HuH-7.5 (cell line): ENCODE results near the gene GFOD1.

Source experiments
- DNase-seq: peaks from one replicate; pipeline ENCODE4 v3.0.0; 2011; ENCODE audit warnings: low spot score

GFOD1 gene

GRCh38 chr6:13375360-13375878 is 112.0 kb downstream of the GFOD1 start:
- DNase-seq: no peak

DNA sequence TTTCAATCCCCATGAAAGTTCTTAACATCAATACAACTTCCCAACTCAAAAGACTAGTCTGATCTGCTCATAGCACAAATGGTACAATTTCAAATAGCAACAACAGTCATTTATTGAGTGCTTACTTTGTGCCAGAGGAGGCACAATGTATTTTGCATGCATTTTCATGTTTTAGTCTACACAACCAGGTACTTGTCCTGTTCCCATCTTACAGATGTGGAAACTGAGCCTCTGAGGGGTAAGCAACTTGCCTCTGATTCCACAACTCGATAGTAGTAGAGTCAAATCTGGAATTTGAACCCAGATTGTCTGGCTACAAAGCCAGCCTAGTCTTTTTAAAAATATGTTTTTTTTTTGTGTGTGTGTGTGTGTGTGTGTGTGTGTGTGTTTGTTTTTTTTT is 113.5 kb downstream of the GFOD1 start:
- DNase-seq: no peak

DNA sequence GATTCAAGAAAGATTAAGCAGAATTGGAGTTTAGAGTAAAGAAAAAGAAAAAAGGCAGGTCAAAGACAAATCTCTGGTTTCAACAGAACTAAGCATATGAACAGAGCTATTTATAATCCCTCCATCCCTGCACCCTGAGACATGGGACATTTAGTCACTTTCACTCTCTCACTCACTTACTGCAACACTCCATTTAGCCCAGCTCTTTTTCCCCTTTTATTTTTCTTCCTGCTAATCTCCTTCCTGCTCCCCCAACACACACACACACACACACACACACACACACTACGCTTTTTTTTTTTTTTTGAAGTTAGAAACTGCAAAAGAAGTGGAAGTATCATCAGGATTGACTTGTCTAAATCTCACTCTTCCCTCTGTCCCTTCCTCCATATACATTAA is 113.9 kb downstream of the GFOD1 start:
- no peak for DNase-seq

DNA sequence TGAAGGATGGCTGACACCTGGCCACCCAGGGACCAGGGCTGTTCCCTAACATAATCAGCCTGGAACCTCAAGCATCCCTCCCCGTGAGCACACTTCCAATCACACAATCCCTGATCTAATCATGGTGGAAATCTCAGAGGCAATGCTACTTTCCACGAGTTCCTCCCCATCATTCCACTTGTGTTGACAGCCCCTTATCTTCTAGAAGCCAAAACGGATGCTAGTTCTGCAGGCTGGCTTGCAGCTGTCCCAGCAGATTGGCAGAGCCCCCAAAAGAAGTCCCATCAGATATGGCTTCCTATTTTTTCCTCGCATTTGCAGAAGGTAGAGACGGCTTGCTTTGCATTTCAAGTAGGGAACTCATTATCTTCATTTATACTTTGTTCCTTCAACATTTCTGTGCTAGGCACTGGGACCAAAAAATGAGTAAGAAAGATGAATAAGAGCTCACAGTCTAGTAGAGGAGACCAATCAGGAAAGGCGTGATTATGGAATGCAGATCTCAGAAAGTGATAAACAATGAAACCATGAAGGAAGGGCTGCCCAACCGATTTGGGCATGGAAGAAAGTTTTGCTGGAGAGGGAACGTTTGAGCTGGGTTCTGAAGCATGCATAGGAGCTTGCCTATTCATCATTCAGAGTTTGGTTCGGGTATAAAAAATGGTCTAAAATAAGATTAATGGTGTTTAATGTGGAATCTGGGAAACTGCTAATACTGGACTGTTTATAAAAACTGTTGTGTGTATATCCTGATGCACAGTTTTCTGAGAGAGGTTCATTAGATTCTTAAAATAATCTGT is 114.5 kb downstream of the GFOD1 start:
- DNase-seq: no peak

DNA sequence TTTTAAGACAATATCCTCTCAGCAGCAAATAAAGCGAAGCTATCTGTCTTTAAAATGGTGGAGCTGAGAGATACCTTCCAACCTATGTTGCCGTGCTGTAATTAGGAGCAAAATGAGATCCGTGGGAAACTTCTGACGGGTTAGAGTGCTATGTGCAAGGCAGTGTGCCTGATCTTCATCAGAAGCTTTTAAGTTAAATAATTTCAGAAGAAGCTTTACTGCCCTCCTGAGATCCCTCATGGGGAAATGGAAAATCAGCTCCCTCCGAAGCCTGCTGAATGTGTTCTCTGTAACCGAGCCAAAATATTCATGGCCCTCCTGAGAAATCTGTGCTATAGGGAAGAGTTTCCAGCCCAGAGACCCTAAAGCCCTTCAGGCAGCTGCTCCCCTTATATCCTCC is 115.3 kb downstream of the GFOD1 start:
- no peak for DNase-seq

DNA sequence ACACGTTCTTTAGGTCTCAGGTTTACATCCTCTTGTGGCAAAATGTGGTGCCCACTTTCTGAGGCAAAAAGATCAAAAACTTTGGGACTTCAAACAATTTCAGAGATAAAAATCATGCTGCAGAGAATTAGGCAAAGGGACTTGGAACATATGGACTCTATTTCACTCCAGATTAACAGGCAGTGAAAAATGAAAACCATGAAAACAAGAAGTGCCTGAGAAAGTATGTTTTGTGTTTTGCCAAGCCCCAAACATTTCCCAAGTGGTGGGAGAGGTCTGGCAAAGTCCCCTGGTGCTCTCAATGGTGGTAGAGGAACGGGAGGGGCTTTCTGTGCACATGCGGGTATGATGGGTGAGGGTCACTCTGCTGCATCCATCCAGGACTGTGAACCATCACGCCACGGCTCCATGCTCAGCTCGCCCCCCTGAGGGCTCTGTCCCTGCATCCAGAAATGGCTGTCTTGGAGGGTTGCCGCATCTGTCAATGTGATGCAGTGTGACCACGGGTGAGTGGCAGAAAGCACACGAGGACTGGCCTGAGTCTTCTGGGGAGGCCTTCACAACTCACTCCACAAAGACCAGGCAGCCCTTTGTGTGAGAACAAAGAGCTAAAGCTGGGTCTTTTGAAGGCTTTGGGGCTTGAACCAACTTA is 115.9 kb downstream of the GFOD1 start:
- DNase-seq: no peak

GRCh38 chr6:13370623-13371022 is 116.8 kb downstream of the GFOD1 start:
- no peak for DNase-seq

DNA sequence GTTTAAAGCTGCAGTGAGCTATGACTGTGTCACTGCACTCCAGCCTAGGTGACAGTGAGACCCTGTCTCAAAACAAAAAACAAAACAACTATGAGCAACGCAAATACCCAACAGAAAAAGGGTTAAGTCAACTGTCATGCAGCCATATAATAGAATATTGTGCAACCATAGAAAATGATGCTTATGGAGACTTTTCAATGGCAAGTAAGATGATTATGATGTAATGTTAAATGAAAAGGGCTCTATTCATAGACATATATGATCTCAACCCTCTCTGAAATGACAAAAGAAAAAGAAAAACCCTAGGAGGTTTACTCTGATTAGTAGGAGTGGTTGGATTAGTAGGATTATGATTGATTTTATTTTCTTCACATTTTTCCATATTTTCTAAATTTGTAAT is 117.8 kb downstream of the GFOD1 start:
- DNase-seq: no peak

DNA sequence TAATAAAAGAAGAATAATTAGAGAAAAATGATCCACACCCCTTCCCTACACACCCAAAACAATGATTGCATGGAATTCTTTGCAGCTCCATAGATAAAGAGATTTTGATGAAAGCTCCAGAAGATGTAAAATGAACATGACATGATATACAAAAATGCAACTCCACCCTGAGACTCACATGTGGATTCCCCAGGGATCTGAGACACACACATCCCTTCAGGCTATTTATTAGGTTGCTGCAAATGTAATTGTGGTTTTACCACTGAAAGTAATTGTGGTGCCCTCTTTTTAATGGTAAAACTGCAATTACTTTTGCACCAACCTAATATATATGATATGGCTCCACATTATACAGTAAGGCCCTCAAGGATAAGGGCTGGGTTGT is 118.7 kb downstream of the GFOD1 start:
- no peak for DNase-seq

- no peak for DNase-seq
Measured at GRCh38 chr6:13368079-13368730, 119.2 kb downstream of the GFOD1 start.

GRCh38 chr6:13367396-13367795 is 120.0 kb downstream of the GFOD1 start:
- no peak for DNase-seq

GRCh38 chr6:13365320-13365719 is 122.1 kb downstream of the GFOD1 start:
- no peak for DNase-seq

DNA sequence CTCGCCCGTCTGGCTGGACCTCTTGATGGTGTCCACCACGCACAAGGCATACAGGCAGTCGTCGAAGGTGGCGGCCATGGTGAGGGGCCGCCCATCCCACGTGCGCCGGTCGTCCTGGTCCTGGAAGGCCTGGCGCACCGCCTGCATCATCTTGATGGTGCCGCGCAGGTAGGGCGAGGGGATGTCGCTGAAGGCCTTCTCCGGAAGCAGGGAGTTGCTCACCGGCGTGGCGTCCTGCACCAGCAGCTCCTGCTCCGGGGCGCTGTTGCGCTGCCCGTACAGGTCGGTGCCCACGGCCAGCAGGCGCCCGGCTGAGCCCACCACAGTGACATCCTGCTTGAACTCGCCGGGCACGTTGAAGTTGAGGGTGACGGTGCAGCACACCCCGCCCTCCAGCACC is 122.6 kb downstream of the GFOD1 start:
- no peak for DNase-seq

DNA sequence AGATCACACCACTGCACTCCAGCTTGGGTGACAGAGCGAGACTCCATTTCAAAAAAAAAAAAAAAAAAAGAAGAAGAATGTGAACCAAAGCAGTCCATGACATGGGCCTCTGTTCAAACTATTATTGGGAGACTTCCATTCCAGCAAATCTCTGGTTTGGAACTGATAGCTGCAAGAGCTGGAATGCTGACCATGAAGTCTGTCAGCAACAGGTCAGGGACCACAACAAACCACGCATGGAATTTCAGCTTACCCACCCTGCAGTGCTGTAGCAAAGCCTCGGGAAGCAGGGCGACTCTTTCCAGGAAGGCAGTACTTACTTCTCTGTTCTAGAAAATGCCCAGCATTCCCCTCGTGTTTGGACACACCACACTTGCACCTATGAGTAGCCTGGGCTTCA is 125.0 kb downstream of the GFOD1 start:
- no peak for DNase-seq

- no peak for DNase-seq
Measured at GRCh38 chr6:13360671-13361540, 126.5 kb downstream of the GFOD1 start.

GRCh38 chr6:13359287-13359686 is 128.1 kb downstream of the GFOD1 start:
- DNase-seq: no peak

GRCh38 chr6:13358511-13358910 is 128.9 kb downstream of the GFOD1 start:
- DNase-seq: no peak

DNA sequence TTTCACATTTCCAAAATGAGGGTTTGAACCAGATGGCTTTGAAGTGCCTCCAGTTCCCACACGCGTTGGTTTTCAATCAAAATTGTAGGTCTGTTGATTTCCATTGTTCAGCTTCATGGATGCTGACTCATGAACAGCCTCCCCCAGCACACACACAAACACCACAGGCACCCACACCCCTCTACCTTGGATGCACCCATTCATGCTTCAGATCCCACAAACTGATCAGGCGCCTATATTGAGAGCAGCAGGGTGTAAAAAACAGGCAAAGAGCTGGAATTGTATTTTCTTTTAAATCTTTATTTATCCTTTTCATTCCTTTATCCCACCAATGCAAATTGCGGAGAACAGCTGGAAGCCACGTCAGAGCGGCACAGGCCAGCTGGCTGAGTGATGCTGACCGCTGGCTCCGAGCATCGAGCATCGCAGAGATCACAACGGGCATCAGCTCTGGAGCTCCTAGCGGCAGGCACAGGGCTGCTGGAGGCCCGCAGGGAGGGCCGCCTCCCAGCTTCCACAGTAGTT is 129.8 kb downstream of the GFOD1 start:
- DNase-seq: no peak

DNA sequence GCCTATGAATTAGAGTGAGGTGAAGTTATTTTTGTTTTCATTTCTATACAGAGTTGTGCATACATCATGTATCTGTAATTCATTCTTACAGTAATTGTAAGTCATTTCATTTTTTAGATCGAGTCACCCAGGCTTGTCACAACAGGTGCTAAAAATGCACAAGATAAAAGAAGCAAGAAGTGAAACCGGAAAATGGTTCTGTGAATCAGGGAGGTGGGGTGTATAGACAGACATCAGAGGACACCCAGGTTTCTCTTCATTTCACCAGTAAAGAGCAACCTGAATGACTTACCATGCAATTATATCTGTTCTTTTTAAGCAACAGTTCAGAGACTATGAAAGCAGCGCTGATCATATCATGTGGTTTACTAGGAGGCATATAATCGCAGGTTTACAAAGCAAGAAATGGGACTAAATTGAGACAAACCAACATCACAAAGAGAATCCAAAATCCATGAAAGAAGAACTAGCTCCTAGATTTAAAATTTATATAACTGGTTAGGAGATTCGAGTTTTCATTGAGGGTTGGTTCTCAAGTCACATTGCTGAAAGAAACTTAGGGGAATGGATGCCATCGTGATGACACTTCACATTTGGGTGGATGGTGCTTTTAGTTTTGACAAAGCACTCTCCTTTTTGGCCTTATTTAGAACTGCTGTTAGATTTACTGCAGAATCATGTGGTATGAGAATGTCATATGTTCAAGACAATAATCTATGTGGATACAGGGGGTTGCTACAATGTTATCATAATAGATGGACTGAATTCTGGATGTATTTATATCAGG is 131.2 kb downstream of the GFOD1 start:
- DNase-seq: no peak

- no peak for DNase-seq
Measured at GRCh38 chr6:13355043-13355945, 132.1 kb downstream of the GFOD1 start.
